HG03575 (cell line): Measurements from ENCODE around the gene CFL1.
"Not testable (repeated sequence)": the region's sequence is repeated elsewhere in the genome, so short reads cannot be mapped to it uniquely, and the experiment has no call there.

Experiments used
- ATAC-seq: cut with Tn5 transposase; IDR thresholded peaks from one replicate; pipeline ENCODE4 v1.9.1; 2021; ENCODE audit not compliant: unreplicated experiment, insufficient number of reproducible peaks, low FRiP score; ENCODE audit errors: extremely low read depth

CFL1 gene

DNA sequence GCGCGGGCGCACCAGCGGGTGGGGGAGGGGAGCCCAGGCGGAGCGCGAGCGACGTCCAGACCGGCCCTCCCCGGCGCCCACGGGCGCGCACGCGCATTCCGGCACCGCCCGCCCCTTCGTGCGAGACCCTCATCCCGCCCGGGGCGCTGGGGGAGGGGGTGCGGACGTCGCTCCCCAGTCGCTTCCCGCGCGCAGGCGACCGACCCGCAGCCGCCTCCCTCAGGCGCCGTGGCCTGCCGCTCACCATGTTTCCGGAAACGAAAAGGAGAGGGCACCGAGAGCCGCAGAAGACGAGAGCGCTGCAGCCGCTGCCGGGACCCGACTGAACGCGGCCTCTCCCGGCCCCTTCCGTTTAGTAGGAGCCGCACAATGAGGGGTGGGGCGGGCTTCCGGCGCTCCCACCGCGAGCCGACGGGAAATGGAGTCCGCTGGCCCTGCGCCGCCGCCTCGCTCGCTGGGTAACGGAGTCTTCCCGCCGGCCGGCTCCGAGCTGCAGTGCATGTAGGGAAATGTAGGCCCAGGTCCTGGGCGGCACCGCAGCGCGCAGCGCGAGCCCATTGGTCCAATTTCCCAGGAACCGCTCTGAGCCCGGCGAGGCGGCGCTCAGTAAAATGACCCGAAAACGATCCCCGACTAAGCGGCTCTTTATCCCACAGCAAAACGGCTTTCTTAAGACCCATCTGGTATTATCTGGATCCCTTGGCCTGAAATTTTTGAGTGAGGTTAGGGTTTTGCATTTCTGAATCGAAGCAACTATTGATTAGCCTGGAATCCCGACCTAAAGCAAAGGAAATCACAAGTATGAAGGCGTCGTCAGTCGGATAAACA is at the start of gene CFL1:
CFL1 (minus strand) TSS at position 328 of the 828 bp plus-strand sequence; CDS start at position 247, 81 bp downstream.
- no peak for ATAC-seq

DNA sequence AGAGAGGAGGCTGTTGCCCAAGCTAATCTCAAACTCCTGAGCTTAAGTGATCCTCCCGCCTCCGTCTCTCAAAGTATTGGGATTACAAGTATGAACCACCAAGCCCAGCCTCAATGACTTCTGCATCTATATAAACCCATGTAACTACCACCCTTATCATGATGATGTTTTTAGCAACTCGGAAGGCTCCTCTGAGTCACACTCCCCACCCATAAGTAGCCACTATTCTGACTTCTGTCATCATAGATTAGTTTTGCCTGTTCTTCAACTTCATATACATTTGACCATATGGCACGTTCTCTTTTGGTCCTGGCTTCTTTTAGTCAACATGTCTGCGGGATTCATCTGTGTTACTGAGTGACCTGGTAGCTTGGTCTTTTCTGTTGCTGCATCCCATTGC is 48.6 kb upstream of the CFL1 start:
- no peak for ATAC-seq

DNA sequence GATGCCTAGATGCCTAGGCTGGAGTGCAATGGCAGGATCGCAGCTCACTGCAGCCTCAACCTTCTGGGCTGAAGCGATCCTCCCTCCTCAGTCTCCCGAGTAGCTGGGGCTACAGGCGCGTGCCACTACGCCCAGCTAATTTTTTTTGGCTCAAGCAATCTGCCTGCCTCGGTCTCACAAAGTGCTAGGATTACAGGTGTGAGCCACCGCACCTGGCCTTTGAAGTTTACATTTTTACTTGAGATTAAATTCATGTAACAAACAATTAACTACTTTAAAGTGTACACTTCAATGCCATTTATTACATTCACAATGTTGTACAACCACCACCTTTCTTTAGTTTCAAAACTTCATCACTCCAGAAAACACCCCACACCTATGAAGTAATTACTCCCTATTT is 45.7 kb upstream of the CFL1 start:
- ATAC-seq, result no peak

DNA sequence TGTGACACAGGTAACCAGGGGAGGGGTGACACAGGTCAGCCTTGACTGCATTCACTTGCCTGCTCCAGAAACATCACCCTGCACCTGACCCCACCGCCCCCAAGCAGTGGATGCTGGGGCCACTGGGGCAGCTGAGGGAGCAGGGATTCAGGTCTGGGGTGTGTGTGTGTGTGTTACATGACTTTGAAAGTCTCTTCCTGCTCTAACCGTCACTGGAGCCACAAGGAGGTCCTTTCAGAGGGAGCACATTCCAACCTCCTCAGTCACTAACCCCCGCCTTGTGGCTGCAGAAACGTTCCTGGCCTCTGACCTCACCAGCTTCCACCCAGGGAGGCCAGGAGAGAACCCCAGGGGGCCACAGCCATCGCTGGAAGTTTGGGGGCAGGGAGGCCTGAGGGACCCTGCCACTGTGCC is 45.1 kb upstream of the CFL1 start:
- ATAC-seq, result no peak

DNA sequence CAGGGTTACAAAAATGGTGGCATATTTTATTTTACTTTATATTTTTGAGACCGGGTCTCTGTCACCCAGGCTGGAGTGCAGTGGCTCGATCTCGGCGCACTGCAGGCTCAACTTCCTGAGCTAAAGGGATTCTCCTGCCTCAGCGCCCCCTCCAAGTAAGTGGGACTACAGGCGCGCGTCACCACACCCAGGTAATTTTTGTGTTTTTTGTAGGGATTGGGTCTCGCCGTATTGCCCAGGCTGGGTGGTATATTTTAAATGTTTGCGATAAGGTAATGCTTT is 42.9 kb upstream of the CFL1 start:
- no peak for ATAC-seq

DNA sequence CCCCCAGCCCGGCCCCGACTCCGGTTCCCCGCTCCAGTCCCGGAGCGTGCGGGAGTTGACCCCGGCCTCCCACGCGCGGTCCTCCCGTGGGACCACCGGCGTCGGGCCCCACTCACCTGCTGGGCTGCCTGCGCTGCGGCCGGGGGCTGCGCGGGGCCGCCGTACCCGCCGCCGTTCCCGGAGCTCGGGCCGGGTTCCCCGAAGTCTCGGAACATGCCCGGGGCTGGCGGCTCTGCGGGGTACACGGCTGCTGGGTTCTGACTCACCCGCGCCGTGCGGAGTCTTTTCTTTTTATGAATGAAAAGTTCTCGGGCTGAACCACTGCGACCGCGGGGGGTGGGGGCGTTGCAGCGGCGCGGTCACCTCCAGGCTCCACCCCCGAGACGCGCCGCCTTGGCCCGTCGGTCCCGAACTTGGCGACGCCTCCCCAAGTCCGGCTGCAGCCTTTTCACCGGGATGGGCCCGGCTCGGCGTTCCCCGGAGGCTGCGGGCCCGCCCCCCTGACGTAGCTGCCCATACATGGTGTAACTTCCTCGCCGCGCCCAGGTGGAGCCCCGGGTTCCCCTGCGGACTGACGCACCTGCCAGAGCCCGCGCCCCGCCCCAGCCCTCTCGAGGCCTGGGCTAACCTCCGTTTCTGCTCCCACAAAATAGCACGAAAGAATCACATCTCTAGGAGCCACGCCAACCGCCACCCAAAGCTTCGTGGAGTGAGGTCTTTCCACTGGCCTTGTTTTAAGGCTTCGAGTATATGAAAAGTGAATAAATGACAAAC is 42.3 kb upstream of the CFL1 start, which contains the start of gene FOSL1:
FOSL1 (minus strand) TSS at position 264 of the 774 bp plus-strand sequence; CDS start at position 215, 49 bp downstream.
- no peak for ATAC-seq

DNA sequence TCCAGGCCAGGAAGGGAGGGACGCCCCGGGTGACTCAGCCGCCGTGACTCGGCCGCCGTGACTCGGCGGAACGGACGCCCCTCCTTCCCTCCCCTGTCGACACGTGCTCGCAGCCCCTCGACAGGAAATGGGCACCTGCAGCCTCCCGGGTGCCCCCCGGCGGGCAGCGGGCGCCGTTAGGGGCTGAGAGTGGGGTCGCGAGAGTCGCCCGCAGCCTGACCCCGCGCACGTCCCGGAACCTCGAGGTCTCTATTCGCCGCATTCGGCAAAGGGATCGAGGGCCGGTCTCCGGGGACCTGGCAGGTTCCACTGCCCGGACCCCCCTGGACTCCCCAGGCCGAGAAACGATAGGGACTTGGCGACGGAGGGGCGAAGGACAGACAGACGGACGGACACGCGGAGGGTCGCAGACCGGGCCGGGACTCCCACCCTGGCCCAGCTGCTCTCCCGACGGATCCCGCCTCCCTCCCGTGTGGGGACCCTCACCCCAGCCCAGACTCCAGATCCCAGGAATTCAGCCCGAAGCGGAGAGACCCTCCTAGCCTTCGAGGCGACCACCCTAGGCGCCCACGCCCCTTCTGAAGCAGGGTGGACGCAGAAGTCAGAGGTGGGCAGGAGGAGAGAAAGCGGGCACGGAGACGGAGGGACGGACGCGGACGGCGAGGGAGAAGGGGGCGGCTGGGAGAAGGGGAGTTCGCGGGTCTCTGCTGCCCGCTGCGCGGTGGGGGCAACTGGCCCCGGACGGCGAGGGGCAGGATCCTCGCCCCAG is 41.6 kb upstream of the CFL1 start:
- no peak for ATAC-seq

DNA sequence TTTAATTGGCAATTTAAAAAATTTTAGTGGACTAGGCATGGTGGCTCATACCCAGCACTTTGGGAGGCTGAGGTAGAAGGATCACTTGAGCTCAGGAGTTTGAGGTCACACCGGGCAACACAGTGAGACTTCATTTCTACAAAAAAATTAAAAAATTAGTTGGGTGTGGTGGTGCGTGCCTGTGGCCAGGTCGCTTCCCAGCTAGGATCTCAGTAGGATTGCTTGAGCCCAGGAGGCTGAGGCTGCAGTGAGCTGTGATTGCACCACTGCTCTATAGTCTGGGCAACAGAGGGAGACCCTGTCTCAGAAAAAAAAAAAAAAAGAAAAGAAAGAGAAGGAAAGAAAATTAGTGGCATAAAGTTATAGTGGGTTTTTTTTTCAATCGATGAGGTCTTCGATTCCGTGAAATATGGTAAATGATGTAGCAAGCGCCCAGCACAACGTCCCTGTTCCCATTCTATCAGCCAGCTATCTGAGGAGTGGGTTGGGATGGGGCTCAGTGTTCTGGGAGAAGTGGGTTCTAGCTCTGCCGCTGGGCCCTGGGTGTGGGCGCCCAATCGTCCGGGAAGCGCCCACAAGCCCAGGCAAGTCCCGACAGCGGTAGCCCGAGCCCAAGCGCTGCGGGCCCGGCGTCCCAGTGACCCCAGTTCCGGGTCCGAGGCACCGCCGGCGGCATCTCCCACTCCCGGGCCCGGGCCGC is 40.8 kb upstream of the CFL1 start:
- no peak for ATAC-seq

DNA sequence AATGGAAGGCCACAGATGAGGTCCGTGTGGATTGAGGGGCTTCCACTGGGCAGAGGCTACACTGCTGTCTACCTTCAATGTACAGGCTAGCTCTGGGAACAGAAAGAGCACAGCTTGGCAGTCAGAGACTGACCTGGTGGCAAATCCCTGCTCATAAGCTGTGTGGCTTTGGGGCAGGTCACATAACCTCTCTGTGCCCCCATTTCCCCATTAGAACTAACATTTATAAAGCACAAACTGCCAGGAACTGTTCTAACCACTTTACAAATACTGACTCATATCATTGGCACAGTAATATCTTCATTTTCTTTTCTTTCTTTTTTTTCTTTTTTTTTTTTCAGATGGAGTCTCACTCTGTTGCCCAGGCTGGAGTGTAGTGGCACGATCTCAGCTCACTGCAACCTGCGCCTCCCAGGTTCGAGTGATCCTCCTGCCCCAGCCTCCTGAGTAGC is 39.1 kb upstream of the CFL1 start:
- no peak for ATAC-seq

DNA sequence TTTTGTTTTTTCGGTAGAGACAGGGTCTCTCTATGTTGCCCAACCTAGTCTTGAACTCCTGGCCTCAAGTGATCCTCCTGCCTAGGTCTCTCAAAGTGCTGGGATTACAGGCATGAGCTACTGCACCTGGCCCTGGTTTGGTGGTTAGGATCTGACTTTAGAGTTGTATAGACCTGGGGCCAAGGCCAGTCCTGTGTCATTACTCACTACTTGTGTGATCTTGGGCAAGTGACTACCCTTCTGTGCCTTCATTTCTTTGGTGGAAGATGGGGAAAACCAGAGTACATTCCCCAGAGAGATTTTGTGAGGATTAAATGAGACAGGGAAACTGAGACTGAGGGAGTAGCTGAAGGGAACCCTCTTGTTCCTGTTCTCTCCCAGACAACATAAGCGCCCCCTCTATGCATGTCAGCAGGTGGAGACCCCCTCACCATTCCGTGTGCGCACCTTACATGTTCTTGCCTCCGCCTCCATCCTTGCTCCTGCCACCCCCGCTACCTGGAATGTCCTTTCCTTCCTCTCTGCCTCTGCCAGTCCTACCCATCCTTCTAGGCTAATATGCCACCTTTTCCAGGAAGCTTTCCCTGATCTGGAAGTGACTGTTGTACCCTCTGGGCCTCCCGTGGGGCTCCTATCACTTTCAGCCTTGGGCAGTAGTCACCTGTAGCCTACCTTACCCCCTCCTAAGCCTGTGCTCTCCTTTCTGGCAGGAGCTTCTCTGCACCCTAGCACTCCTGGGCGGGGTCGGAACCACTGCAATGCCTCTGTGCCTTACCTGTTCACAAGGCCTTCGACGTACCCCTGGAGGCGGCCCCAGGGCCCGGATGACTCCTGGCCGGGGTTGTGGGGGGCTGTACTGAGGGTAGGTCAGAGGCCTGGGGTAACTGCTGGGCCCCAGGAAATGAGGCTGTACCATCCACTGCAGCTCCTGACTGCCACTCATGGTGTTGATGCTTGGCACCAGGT is 38.3 kb upstream of the CFL1 start:
- no peak for ATAC-seq

DNA sequence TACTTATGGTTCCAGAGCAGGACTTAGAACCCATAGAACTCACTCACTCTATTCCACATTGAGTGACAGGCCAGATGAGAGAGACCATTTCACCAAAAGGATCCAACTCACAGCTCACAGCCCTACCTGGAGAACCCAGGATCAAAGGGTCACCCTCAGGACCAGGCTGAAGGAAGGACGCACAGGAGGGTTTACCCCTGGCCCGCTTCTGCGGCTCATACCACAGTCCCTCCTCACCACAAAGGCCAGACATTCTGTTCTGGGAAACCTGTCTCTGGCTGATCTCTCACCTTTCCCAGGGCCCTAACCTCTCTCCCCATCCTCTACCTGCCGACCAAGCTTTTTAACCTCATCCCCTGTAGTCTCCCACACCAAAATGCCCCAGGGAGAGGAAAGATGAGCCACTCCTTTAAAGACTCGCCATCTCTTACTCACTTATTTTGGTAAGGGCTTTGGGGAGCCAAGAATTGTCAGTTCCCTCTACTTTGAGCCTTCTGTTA is 37.6 kb upstream of the CFL1 start:
- no peak for ATAC-seq

DNA sequence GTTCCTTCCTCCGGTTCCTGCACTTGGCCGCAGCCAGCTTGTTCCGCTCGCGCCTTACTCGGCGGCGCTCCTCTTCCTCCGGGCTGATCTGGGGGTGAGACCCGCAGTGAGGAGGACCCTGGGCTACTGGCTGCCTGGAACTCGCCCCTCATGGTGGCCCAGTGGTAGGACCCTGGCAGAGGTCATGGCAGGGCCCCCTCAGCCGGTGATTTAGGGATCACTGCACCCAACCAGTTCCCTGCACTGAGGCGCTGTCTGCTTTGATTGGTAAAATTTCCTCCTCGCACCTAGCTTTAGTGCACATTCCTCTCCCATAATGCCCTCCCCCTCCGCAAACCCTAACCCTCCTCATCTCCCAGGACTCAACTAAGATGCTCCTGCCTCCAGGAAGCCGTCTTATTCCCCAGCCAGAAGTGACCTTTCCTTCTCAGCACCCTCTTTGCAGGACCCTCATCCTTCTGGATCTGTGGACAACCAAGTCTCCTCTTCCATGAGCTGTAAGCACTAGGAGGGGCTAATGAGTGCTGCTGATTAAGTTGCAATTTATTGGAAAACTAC is 36.1 kb upstream of the CFL1 start:
- no peak for ATAC-seq

DNA sequence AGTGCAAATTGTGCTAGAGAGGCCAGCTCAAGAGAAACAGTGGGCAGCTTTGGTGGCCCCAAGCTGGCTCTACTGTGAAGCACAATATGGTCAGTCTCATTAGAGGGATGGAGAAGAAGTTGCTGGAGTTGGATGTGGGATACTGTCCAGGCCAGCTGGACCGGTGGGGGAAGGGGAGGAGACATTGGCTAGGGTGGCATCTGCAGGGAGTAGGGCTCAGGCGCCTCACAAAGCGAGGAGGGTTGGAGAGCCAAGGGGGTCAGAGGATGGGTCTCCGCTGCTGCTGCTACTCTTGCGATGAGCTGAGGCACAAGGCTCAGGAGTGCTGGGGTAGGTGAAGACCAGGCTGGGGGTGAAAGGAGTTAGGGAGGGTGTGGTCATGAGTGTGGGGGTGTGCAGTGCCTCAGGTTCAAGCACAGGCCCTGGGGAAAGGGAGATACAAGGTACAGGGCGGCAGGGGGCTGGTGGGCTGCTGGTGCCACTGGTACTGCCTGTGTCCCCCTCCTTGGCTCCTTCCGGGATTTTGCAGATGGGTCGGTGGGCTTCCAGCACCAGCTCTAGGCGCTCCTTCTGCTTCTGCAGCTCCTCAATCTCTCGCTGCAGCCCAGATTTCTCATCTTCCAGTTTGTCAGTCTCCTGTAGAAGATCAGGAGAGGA is 34.8 kb upstream of the CFL1 start:
- no peak for ATAC-seq

DNA sequence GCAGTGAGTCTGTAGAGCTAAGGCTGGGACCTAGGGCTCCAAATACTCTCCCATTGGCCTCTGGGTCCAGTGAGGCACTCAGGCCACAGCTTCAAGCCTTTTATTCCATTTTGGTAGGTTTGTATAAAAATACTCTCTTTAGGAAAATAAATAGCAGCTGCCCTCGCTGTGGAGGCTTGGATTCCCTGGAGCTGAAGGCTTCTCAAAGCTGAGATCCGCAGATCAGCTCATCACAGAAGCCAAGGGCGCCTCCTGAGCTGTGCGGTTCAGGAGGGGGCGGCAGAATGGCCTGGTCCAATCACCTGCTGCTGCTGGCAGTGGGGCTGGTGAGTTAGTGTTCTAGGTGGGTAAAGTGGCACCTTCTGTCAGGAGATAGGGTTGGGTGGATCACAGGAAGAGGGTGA is 34.2 kb upstream of the CFL1 start:
- ATAC-seq, result not testable (repeated sequence)

DNA sequence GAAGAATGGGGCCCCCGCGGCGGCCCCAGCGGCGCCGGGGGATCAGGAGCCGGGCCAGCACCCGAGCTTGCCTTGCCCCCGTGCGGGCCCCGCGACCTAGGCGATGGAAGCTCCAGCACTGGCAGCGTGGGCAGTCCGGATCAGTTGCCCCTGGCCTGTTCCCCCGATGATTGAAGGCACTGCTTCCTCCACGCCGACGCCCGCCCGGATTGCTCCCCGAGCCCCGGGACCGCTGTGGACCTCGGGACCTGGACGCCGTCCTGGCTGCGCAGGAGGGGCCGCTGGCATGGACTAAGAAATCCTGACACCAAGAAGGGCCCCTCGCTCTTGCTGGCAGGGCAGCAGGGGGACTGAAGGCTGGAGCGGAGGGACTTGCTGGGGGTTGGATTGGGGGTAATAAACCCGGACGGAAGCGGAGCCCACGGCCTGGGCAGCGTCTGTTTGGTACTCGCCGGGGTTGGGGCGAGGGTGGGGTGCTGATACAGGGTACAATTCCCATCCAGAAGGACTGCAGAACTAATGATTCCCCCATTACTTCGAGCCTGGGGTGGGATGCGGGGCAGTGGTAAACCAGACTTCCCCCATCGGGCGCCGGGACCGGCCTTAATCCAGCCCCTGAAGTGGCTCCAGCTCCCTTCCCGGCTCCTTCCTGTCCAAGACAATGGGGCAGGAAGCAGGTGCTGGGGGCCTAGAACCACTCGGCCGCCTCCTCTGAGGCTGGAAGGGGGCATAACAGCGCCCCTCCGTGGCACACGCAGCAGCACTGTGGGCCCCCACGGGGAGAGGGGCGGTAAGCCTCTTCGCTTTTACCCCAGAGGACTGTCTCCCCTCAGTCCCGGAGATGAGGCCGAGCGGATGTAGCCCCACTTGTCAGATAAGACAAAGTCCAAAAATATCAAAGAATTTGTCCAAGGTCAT is 33.5 kb upstream of the CFL1 start:
- no peak for ATAC-seq
